HCT116 (cell line): ENCODE data around the gene L1CAM. TPM values are rescaled to one million over a fixed set of nuclear protein-coding genes. Genes with fewer than 3 reads are reported as not detected.

Experiments used
- ATAC-seq: fragments of 200-7000 bp; cut with Tn5 transposase; 2 replicates; pipeline ENCODE4 v1.9.1; 2020; ENCODE audit warnings: mild to moderate bottlenecking, moderate library complexity
- BruUV-seq: library from RNA; stranded (reverse); fragments of 400-500 nt; replicated peaks from 2 replicates; lab custom pipeline; 2021; lab: Mats Ljungman, UMichigan
- CTCF ChIA-PET: fragments of 300-600 bp; sonication (Branson Sonifier 250); formaldehyde crosslinking; loops from one replicate; lab custom pipeline; 2021; ENCODE audit warnings: antibody characterized with exemption; lab: Charles Lee
- POLR2A ChIA-PET: fragments of 300-600, 350-600 bp; sonication (Branson Sonifier 250); formaldehyde crosslinking; loops from one replicate; lab custom pipeline; 2021; ENCODE audit warnings: antibody characterized with exemption; lab: Charles Lee
- RAD21 ChIA-PET, 2 experiments: fragments of 300-600 bp; sonication (Branson Sonifier 250); formaldehyde crosslinking; loops; one replicate each; lab custom pipeline; 2023; ENCODE audit warnings: low total read pairs in 2 of 2; ENCODE audit not compliant: uncharacterized antibody in 2 of 2, unreplicated experiment in 2 of 2, low non-redundant PET in 1 of 2; lab: Charles Lee
- DNase-seq: peaks from one replicate; pipeline ENCODE4 v3.0.0-alpha.2; 2010; ENCODE audit warnings: low read depth, low spot score
- H2AFZ ChIP-seq: fragments of 200-600 bp; shearing (Covaris generic), sonication (generic); 2 replicates; pipeline ENCODE4 v1.6.1; 2017; ENCODE audit warnings: low read depth, mixed run types, mixed read lengths, antibody characterized with exemption, low read length; ENCODE audit not compliant: poor library complexity, severe bottlenecking
- H3K27ac ChIP-seq: 2 replicates; pipeline ENCODE4 v1.5.1; 2012; ENCODE audit warnings: low read depth, low read length
- H3K27me3 ChIP-seq: fragments of 200-600 bp; sonication (generic); 2 replicates; pipeline ENCODE4 v1.6.1; 2016; ENCODE audit warnings: mixed run types, low read length, mixed read lengths; ENCODE audit not compliant: insufficient read depth
- H3K36me3 ChIP-seq, 2 experiments: fragments of 200-500 bp in 1 of 2; fragments of 200-600 bp in 1 of 2; sonication (Bioruptor generic) in 1 of 2; sonication (generic) in 1 of 2; 2 replicates each; pipeline versions ENCODE4 v1.5.1 to v1.6.1; 2014 to 2016; ENCODE audit warnings: low read length in 2 of 2, inconsistent platforms in 1 of 2, mixed read lengths in 1 of 2, mixed run types in 1 of 2; ENCODE audit not compliant: insufficient read depth in 2 of 2, control insufficient read depth in 1 of 2
- H3K4me1 ChIP-seq, 2 experiments: fragments of 200-600 bp in 1 of 2; sonication (generic) in 1 of 2; 2 replicates each; pipeline versions ENCODE4 v1.5.1 to v1.6.1; 2012 to 2017; ENCODE audit warnings: low read length in 2 of 2, inconsistent platforms in 1 of 2, mild to moderate bottlenecking in 1 of 2, mixed read lengths in 1 of 2, mixed run types in 1 of 2, moderate library complexity in 1 of 2; ENCODE audit not compliant: insufficient read depth in 2 of 2, control insufficient read depth in 1 of 2
- H3K4me2 ChIP-seq: fragments of 200-600 bp; sonication (generic); 2 replicates; pipeline ENCODE4 v1.6.1; 2017; ENCODE audit warnings: mixed run types, low read length, mixed read lengths
- H3K4me3 ChIP-seq, 2 experiments: fragments of 200-600 bp in 1 of 2; sonication (generic) in 1 of 2; replicated peaks in 1 of 2; 2 replicates each; pipeline ENCODE4 v1.5.1; 2011 to 2016; ENCODE audit warnings: low read length in 2 of 2, control low read depth in 1 of 2, low read depth in 1 of 2, mild to moderate bottlenecking in 1 of 2, mixed read lengths in 1 of 2, mixed run types in 1 of 2
- H3K79me2 ChIP-seq: fragments of 200-600 bp; sonication (generic); 2 replicates; pipeline ENCODE4 v1.6.1; 2017; ENCODE audit warnings: mild to moderate bottlenecking, mixed run types, low read length, moderate library complexity, mixed read lengths; ENCODE audit not compliant: insufficient read depth
- H3K9ac ChIP-seq: fragments of 200-600 bp; sonication (generic); 2 replicates; pipeline ENCODE4 v1.6.1; 2016; ENCODE audit warnings: low read length, mixed read lengths
- H3K9me2 ChIP-seq: fragments of 200-600 bp; sonication (generic), shearing (Covaris generic); 2 replicates; pipeline ENCODE4 v1.6.1; 2017; ENCODE audit warnings: mixed run types, mild to moderate bottlenecking, moderate library complexity; ENCODE audit not compliant: insufficient read depth
- H3K9me3 ChIP-seq, 2 experiments: fragments of 200-500 bp in 1 of 2; fragments of 200-600 bp in 1 of 2; sonication (Bioruptor generic) in 1 of 2; sonication (generic) in 1 of 2; 2 replicates each; pipeline ENCODE4 v1.6.1; 2014 to 2017; ENCODE audit warnings: low read length in 2 of 2, mixed read lengths in 2 of 2, inconsistent platforms in 1 of 2, low read depth in 1 of 2, mild to moderate bottlenecking in 1 of 2, mixed run types in 1 of 2, moderate library complexity in 1 of 2; ENCODE audit not compliant: control insufficient read depth in 1 of 2, insufficient read depth in 1 of 2
- H4K20me1 ChIP-seq: fragments of 200-600 bp; sonication (generic), shearing (Covaris generic); 2 replicates; pipeline ENCODE4 v1.6.1; 2017; ENCODE audit warnings: mixed run types, mild to moderate bottlenecking, moderate library complexity; ENCODE audit not compliant: insufficient read depth
- CEBPB ChIP-seq: IDR thresholded peaks from 2 replicates; pipeline ENCODE4 v1.6.1; 2012; ENCODE audit warnings: low read depth
- CTCF ChIP-seq, 3 experiments: fragments of 200-600 bp in 1 of 3; sonication (generic) in 1 of 3; IDR thresholded peaks in 2 of 3; conservative IDR thresholded peaks in 1 of 3; 2 replicates each; pipeline ENCODE4 v1.5.1; 2012 to 2017; ENCODE audit warnings: low read depth in 2 of 3, low read length in 2 of 3, antibody characterized with exemption in 1 of 3, borderline replicate concordance in 1 of 3, control low read depth in 1 of 3, mild to moderate bottlenecking in 1 of 3, mixed read lengths in 1 of 3, mixed run types in 1 of 3, moderate library complexity in 1 of 3; ENCODE audit not compliant: insufficient read depth in 1 of 3
- EGR1 ChIP-seq: IDR thresholded peaks from 2 replicates; pipeline ENCODE4 v1.6.1; 2012; ENCODE audit warnings: low read depth
- ELF1 ChIP-seq: IDR thresholded peaks from 2 replicates; pipeline ENCODE4 v1.6.1; 2012; ENCODE audit warnings: low read depth, borderline replicate concordance
- EZH2 ChIP-seq: fragments of 200-600 bp; sonication (generic); IDR thresholded peaks from 2 replicates; pipeline ENCODE4 v1.6.1; 2017; ENCODE audit warnings: antibody characterized with exemption, mixed run types
- EZH2phosphoT487 ChIP-seq: fragments of 200-600 bp; IDR thresholded peaks from 2 replicates; pipeline ENCODE4 v1.6.1; 2018; ENCODE audit warnings: antibody characterized with exemption, borderline replicate concordance
- FOSL1 ChIP-seq: IDR thresholded peaks from 2 replicates; pipeline ENCODE4 v1.6.1; 2012; ENCODE audit warnings: low read depth
- MAX ChIP-seq: IDR thresholded peaks from 2 replicates; pipeline ENCODE4 v1.6.1; 2012
- POLR2AphosphoS5 ChIP-seq: IDR thresholded peaks from 2 replicates; pipeline ENCODE4 v1.6.1; 2011; ENCODE audit warnings: mild to moderate bottlenecking, low read depth, low read length, moderate library complexity
- SP1 ChIP-seq: IDR thresholded peaks from 2 replicates; pipeline ENCODE4 v1.6.1; 2012; ENCODE audit warnings: low read depth
- YY1 ChIP-seq: IDR thresholded peaks from 2 replicates; pipeline ENCODE4 v1.6.1; 2011; ENCODE audit warnings: low read length, low read depth, moderate library complexity, mild to moderate bottlenecking; ENCODE audit not compliant: insufficient replicate concordance; ENCODE audit errors: extremely low read depth
- ZNF274 ChIP-seq: fragments of 200-500 bp; sonication (Bioruptor generic); IDR thresholded peaks from 2 replicates; pipeline ENCODE4 v1.6.1; 2014; ENCODE audit warnings: mild to moderate bottlenecking, low read depth, low read length, inconsistent platforms
- intact Hi-C: fragments of 100-400 bp; cut with micrococcal nuclease; formaldehyde crosslinking; loops from 2 replicates; pipeline ENCODE4 v1.10.0; 2022
- total RNA-seq: library from RNA; stranded (reverse); gene quantifications from one replicate; pipeline ENCODE4 v1.2.1, GENCODE V29; 2021; ENCODE audit not compliant: unreplicated experiment
- TF ChIP-seq, protein P1 (sequence below): IDR thresholded peaks from 2 replicates; pipeline ENCODE4 v1.6.1; 2012
- TF ChIP-seq, protein P2 (sequence below): IDR thresholded peaks from 2 replicates; pipeline ENCODE4 v1.6.1; 2012; ENCODE audit warnings: low read depth

Gene L1CAM
- total RNA-seq, 1 experiment from 2014 or later: 14.8 TPM

- TF ChIP-seq CEBPB (no peak), EZH2 (no peak), POLR2AphosphoS5 (no peak), SP1 (no peak), ELF1 (no peak), MAX (no peak), EGR1 (no peak), ZNF274 (no peak), YY1 (no peak), CTCF (IDR thresholded peaks at IDR 0.05 in 2 of 3, conservative IDR thresholded peaks at IDR 0.05 in 1 of 3; ENCODE audit: borderline replicate concordance in 1 of 3, insufficient read depth in 1 of 3, low read depth in 2 of 3, low read length in 2 of 3) (no peak), EZH2phosphoT487 (no peak), FOSL1 (no peak)
- TF ChIP-seq, protein P1, sequence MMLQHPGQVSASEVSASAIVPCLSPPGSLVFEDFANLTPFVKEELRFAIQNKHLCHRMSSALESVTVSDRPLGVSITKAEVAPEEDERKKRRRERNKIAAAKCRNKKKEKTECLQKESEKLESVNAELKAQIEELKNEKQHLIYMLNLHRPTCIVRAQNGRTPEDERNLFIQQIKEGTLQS: no peak
- TF ChIP-seq, protein P2, sequence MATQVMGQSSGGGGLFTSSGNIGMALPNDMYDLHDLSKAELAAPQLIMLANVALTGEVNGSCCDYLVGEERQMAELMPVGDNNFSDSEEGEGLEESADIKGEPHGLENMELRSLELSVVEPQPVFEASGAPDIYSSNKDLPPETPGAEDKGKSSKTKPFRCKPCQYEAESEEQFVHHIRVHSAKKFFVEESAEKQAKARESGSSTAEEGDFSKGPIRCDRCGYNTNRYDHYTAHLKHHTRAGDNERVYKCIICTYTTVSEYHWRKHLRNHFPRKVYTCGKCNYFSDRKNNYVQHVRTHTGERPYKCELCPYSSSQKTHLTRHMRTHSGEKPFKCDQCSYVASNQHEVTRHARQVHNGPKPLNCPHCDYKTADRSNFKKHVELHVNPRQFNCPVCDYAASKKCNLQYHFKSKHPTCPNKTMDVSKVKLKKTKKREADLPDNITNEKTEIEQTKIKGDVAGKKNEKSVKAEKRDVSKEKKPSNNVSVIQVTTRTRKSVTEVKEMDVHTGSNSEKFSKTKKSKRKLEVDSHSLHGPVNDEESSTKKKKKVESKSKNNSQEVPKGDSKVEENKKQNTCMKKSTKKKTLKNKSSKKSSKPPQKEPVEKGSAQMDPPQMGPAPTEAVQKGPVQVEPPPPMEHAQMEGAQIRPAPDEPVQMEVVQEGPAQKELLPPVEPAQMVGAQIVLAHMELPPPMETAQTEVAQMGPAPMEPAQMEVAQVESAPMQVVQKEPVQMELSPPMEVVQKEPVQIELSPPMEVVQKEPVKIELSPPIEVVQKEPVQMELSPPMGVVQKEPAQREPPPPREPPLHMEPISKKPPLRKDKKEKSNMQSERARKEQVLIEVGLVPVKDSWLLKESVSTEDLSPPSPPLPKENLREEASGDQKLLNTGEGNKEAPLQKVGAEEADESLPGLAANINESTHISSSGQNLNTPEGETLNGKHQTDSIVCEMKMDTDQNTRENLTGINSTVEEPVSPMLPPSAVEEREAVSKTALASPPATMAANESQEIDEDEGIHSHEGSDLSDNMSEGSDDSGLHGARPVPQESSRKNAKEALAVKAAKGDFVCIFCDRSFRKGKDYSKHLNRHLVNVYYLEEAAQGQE: no peak
- RAD21 ChIA-PET: no interaction called here
- Histone ChIP-seq H3K79me2 (no peaks in the 10 kb centered on the region), H3K4me3 (no peak overlapping the region), H3K27ac (no peak overlapping the region), H3K4me2 (no peak overlapping the region), H4K20me1 (no peaks in the 10 kb centered on the region), H3K27me3 (no peaks in the 10 kb centered on the region), H3K9me2 (no peaks in the 10 kb centered on the region), H3K4me1 (no peaks in the 10 kb centered on the region), H3K36me3 (no peaks in the 10 kb centered on the region), H2AFZ (no peak overlapping the region), H3K9ac (no peak overlapping the region), H3K9me3 (no peaks in the 10 kb centered on the region)
- DNase-seq: no peak
- POLR2A ChIA-PET: no interaction called here
- intact Hi-C loops: no loop called here
- no peak for ATAC-seq
- no TSS peak for BruUV-seq
- CTCF ChIA-PET: no interaction called here
Measured at GRCh38 chrX:153845842-153846241, 40.1 kb downstream of the L1CAM start.
